Brain microvascular endothelial cell (primary cell): Measurements from ENCODE around the gene ARX.
A peak's percentile ranks its signal among the peaks of the same experiment; 100 is the strongest.

Source experiments
- DNase-seq: peaks from one replicate; pipeline ENCODE4 v3.0.0-alpha.2; 2020
- H3K27ac ChIP-seq: fragments of 250-450 bp; sonication (Bioruptor Pico); 2 replicates; pipeline ENCODE4 v1.5.1; 2020; ENCODE audit warnings: mild to moderate bottlenecking, moderate library complexity
- H3K27me3 ChIP-seq: fragments of 250-450 bp; sonication (Bioruptor Pico); replicated peaks from 2 replicates; pipeline ENCODE4 v1.5.1; 2020; ENCODE audit warnings: mild to moderate bottlenecking
- H3K36me3 ChIP-seq: fragments of 250-450 bp; sonication (Bioruptor Pico); replicated peaks from 2 replicates; pipeline ENCODE4 v1.5.1; 2020; ENCODE audit warnings: mild to moderate bottlenecking
- H3K4me3 ChIP-seq: 2 replicates; pipeline ENCODE4 v1.5.1; 2011; ENCODE audit warnings: low read depth, mild to moderate bottlenecking, control low read depth, low read length, moderate library complexity
- CTCF ChIP-seq: IDR thresholded peaks from 2 replicates; pipeline ENCODE4 v1.5.1; 2011; ENCODE audit warnings: low read depth, mild to moderate bottlenecking, moderate library complexity, low read length, control low read depth, inconsistent platforms; ENCODE audit errors: missing control alignments
- in situ Hi-C: cut with HindIII; loops from 2 replicates; pipeline ENCODE4 v1.10.0; 2017; ENCODE audit warnings: low sequenced_read_pairs, low pct_ligation_motif_present

Gene ARX

GRCh38 chrX:25015486-25016360 lies at the start of gene ARX:
ARX (minus strand) TSS chrX:25015965; CDS start chrX:25015737, 228 bp downstream.
- no peak within 1 kb of the TSS for H3K4me3 ChIP-seq

GRCh38 chrX:25059273-25059672 lies 43.5 kb upstream of the ARX start:
- no peak for DNase-seq
- TF ChIP-seq CTCF, result no peak
- H3K27ac ChIP-seq, result no peak overlapping the region
- H3K27me3 ChIP-seq, result no peaks in the 10 kb centered on the region
- in situ Hi-C loops, result no loop called here
- no peaks in the 10 kb centered on the region for H3K36me3 ChIP-seq
- no peak overlapping the region for H3K4me3 ChIP-seq

More at GRCh38 chrX:25015486-25016360, at the start of gene ARX:
- Histone ChIP-seq H3K27ac (no peak within 1 kb of the TSS), H3K27me3 (peaks cover 45% of the 10 kb centered on the region), H3K36me3 (no peaks in the 10 kb centered on the region)
- in situ Hi-C loops, result no loop called here
- DNase-seq, result no peak
- no peak for TF ChIP-seq CTCF

GRCh38 chrX:25052798-25053534 lies 37.2 kb upstream of the ARX start:
- Histone ChIP-seq H3K4me3 (no peak overlapping the region), H3K27ac (no peak overlapping the region), H3K27me3 (no peaks in the 10 kb centered on the region), H3K36me3 (no peaks in the 10 kb centered on the region)
- DNase-seq, result no peak
- in situ Hi-C loops, result no loop called here
- no peak for TF ChIP-seq CTCF

GRCh38 chrX:25049971-25050370 lies 34.2 kb upstream of the ARX start:
- Histone ChIP-seq H3K4me3 (no peak overlapping the region), H3K36me3 (no peaks in the 10 kb centered on the region), H3K27ac (no peak overlapping the region), H3K27me3 (no peaks in the 10 kb centered on the region)
- in situ Hi-C loops, result no loop called here
- no peak for DNase-seq
- no peak for TF ChIP-seq CTCF

- DNase-seq, result peak; percentile 11
- no peak for TF ChIP-seq CTCF
These were observed 33.6 kb upstream of the ARX start for GRCh38 chrX:25049357-25049756.

More at GRCh38 chrX:25049357-25049756, 33.6 kb upstream of the ARX start:
- no peaks in the 10 kb centered on the region for H3K27me3 ChIP-seq
- no peak overlapping the region for H3K27ac ChIP-seq
- in situ Hi-C loops, result no loop called here
- H3K4me3 ChIP-seq, result no peak overlapping the region
- no peaks in the 10 kb centered on the region for H3K36me3 ChIP-seq
